Measurements from ENCODE around the gene ZDHHC14.
"Not testable (repeated sequence)": the region's sequence is repeated elsewhere in the genome, so short reads cannot be mapped to it uniquely, and the experiment has no call there.

ZDHHC14 gene

GRCh38 chr6:157690441-157691210, 309.6 kb downstream of the ZDHHC14 start:
- no peak for DNase-seq (ENCODE audit: low read depth)

- not testable (repeated sequence) for DNase-seq (ENCODE audit: low read depth)
Measured at GRCh38 chr6:157691621-157692020, 310.6 kb downstream of the ZDHHC14 start.

DNA sequence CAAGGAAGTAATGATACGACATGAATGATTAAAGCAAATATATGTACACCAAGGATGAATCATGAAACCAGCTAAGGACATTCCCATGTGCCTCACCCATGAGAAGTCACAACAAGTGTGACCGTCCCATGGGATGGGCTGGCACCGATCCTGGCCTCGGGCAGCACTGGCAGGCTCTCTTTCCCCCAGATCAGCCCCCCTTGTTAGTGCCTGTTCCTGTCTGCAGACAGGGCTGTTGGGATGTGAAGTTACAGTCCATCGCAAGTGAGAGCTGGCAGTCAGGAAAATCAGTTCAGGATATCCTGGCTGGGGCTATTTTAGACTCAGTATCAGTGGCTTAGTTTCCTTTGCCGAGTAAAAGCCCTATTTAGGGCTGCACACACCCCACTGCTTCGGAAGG, 312.9 kb downstream of the ZDHHC14 start:
- no peak for DNase-seq (ENCODE audit: low read depth)

DNA sequence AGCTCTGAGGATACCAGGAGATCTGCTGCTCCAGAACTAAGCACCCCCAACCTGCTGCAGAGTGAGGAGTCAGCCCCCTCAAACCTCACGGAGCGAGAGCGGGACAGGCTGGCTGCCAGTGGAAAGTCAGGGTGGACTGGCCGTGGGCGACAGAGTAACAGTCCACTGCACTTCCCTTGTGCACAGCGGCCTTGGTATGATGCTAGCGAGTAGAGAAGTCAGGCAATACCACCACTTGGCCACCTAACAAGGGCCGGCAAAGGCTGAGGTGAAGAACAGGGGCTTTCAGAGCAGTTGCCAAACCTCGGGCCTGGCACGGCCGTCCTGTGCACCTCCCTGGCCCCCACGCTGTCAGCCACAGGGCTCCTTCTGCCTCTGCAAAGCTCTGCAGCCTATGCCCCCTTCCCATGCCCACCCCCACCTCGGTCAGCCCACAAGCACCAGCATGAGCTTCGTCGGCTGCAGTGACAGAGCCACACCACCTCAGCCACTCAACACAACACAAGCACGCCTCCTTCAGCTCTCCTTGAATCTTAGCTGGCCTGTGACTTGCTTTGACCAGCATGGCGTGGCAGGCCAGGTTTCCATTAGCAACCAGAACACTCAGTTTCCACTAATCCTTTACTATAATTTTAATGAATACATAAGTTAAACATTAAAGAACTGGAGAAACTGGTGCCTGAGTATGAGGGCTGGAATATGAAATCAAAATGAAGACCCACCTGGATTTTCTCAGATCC, 314.5 kb downstream of the ZDHHC14 start:
- DNase-seq (ENCODE audit: low read depth), result no peak

- DNase-seq (ENCODE audit: low read depth), result no peak
Measured at GRCh38 chr6:157699777-157700636, 319.0 kb downstream of the ZDHHC14 start.

DNA sequence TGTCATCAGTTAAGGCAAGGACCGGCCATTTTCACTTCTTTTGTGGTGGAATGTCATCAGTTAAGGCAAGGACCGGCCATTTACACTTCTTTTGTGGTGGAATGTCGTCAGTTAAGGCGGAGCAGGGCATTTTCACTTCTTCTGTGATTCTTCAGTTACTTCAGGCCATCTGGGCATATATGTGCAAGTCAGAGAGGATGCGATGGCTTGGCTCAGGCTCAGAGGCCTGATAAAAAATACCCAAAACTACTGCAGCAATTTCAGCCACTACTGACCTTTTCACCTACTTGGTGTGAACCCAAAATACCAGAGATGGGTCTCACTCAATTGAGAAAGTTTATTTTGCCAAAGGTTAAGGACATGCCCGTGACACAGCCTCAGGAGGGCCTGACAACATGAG, 325.4 kb downstream of the ZDHHC14 start:
- DNase-seq (ENCODE audit: low read depth), result not testable (repeated sequence)

GRCh38 chr6:157706883-157707282, 325.9 kb downstream of the ZDHHC14 start:
- no peak for DNase-seq (ENCODE audit: low read depth)

DNA sequence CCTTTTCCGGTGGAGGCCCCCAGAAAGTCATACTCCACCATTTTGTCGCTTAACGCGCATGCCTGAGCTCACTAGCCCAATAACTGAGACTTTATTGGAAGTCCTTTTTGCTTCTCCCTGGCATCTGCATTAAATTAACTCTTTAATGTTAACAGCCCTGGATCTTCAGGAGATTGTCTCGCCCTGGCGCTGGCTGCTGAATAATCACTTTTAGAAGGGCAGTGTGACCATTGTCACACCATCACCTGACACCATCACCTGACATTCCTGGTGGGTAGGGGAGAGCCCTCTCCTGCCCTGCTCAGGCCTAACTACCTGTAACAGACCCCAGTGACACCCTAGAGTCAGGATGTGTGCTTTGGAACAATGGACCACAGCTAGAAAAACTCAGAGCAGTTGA, 326.6 kb downstream of the ZDHHC14 start:
- DNase-seq (ENCODE audit: low read depth), result no peak

DNA sequence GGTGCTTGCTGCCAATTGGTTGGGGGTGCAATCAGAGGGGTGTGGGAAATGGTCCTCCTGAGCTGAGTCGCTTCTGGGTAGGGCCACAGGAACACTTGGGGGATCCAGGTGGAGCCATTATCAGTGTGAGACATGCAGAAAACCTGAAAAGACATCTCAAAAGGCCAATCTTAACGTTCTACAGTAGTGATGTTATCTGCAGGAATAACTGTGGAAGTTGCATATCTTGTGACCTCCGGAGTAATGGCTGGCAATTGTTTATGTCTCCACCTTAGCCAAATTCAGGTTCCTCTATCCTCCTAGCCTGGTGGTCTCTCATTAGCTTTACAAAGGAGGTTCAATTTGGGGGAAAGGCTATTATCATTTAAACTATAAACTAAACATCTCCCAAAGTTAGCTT, 327.2 kb downstream of the ZDHHC14 start:
- no peak for DNase-seq (ENCODE audit: low read depth)

DNA sequence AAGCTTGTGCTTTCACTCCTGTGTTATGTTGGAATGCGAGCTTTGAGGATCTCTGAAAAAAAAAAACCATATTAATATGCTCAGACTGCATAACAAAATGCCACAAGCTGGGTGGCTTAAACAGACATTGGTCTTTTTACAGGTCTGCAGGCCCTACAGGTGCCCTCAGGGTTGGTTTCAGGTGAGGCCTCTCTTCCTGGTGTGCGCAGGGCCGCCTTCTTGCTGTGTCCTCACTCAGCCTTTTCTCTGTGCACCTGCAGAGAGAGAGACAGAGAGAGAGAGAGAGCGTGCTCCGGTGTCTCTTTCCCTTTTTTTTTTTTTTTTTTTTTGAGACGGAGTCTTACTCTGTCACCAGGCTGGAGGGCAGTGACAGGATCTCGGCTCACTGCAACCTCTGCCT, 327.9 kb downstream of the ZDHHC14 start:
- DNase-seq (ENCODE audit: low read depth), result no peak

DNA sequence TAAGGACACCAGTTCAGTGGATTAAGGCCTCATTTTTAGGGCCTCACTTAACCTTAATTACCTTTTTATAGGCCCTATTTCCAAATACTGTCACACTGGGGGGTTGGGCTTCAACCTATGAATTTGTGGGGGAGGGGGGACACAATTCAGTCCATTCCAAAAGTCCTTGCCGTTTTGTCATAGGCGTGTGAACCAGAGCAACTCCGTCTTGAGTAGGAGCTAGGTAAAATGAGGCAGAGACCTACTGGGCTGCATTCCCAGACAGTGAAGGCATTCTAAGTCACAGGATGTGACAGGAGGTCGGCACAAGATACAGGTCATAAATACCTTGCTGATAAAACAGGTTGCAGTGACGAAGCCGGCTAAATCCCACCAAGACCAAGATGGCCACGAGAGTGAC, 328.6 kb downstream of the ZDHHC14 start:
- DNase-seq (ENCODE audit: low read depth), result no peak

GRCh38 chr6:157710604-157711003, 329.6 kb downstream of the ZDHHC14 start:
- no peak for DNase-seq (ENCODE audit: low read depth)

GRCh38 chr6:157711060-157711459, 330.1 kb downstream of the ZDHHC14 start:
- DNase-seq (ENCODE audit: low read depth), result no peak

- no peak for DNase-seq (ENCODE audit: low read depth)
Measured at GRCh38 chr6:157712585-157713295, 331.8 kb downstream of the ZDHHC14 start.

DNA sequence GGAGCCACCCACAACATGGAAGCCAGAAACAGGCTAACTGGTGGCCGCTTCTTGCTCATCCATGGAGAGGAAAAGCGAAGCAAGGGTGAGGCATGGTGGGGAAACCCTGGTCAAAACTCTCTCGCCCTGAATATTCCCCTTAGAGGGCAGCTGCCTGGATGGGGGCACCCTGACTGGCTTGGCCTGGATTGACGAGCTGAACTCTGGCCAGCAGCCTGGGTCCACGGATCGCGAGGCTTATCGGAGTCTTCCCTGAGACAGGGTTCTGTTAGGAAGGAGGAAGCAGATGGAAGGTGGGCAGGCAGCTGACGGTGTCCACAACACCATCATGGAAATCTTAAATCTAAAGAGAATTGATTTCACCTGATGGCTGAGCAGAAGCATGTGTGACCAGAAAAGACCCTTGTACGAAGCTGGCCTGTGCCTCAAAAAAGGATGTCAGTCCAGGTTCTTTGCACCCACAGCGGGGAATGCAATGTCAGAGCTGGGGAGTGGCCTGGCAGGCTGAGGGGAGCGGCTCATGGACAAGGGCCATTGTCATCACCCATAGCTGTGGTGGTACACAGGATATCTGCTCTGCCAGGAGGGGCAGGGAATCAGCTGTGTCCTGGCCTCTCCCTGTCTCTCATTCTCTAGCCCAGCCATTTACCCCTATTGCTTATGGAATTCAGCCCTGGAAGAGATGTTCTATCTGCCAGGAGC, 332.6 kb downstream of the ZDHHC14 start:
- no peak for DNase-seq (ENCODE audit: low read depth)

- DNase-seq (ENCODE audit: low read depth), result no peak
Measured at GRCh38 chr6:157714153-157714490, 333.1 kb downstream of the ZDHHC14 start.

DNA sequence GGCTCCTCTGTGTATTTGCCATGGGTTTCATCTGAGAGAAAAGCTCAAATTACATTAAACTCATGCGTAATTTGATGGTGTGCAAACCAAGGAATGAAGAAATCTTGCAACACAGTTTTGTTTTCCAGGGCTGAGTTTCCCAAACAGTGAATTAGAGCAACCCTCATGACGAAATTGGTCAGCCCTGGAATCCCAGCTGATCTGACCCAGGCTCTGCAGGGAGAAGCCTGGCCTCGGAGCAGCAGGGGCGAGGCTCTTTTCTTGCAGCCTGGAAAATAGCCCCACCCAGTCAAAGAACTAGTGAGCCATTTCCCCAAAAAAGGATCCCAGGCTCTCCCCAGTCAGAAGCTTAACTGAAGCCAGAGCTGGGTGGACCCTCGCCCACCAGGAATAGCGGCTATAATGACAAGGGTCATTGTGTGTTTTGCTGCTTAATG, 334.8 kb downstream of the ZDHHC14 start:
- DNase-seq (ENCODE audit: low read depth), result no peak

DNA sequence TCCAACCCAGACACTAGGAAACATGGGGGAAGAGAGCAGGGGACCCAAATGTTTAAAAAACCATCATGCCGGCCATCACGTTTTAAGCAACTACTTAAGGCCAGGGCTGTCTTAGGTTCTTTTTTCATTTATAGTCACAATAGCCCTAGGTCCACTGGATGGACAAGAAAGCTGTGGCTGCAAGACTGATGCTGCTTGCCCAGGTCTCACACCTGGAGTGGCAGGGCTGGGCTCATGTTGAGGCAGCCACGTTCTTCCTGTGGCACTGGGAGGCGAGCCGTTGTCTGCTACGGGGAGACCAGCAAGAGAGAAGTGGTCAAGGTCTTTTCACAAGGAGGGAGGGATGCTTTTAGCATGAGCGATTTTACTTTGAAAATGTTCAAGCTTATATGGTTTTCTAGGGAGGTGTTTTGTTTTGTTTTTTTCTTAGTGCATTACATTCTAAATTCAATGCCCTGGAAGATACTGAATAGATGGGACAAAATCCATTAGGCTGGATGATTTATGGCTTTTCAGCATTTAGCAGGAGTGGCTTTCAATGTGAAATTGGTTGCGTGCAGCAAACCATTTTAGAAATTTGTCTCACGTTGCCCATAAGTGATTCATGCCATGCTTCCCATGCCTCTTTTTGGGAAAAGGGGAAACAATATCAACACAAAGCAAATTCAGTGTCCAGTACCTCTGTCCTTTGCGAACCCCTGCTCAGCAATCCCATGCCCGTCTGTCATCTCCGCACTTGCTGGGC, 335.4 kb downstream of the ZDHHC14 start:
- DNase-seq (ENCODE audit: low read depth), result no peak

- no peak for DNase-seq (ENCODE audit: low read depth)
Measured at GRCh38 chr6:157717340-157717748, 336.4 kb downstream of the ZDHHC14 start.

- no peak for DNase-seq (ENCODE audit: low read depth)
Measured at GRCh38 chr6:157718503-157719187, 337.7 kb downstream of the ZDHHC14 start.
